HG03558 (cell line): Measurements from ENCODE around the gene PGBD5.
"Not testable (repeated sequence)": the region's sequence is repeated elsewhere in the genome, so short reads cannot be mapped to it uniquely, and the experiment has no call there.

Source experiments
- ATAC-seq: cut with Tn5 transposase; IDR thresholded peaks from one replicate; pipeline ENCODE4 v1.9.1; 2021; ENCODE audit warnings: moderate number of reproducible peaks; ENCODE audit not compliant: unreplicated experiment; ENCODE audit errors: extremely low read depth

The PGBD5 gene, protein sequence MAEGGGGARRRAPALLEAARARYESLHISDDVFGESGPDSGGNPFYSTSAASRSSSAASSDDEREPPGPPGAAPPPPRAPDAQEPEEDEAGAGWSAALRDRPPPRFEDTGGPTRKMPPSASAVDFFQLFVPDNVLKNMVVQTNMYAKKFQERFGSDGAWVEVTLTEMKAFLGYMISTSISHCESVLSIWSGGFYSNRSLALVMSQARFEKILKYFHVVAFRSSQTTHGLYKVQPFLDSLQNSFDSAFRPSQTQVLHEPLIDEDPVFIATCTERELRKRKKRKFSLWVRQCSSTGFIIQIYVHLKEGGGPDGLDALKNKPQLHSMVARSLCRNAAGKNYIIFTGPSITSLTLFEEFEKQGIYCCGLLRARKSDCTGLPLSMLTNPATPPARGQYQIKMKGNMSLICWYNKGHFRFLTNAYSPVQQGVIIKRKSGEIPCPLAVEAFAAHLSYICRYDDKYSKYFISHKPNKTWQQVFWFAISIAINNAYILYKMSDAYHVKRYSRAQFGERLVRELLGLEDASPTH

DNA sequence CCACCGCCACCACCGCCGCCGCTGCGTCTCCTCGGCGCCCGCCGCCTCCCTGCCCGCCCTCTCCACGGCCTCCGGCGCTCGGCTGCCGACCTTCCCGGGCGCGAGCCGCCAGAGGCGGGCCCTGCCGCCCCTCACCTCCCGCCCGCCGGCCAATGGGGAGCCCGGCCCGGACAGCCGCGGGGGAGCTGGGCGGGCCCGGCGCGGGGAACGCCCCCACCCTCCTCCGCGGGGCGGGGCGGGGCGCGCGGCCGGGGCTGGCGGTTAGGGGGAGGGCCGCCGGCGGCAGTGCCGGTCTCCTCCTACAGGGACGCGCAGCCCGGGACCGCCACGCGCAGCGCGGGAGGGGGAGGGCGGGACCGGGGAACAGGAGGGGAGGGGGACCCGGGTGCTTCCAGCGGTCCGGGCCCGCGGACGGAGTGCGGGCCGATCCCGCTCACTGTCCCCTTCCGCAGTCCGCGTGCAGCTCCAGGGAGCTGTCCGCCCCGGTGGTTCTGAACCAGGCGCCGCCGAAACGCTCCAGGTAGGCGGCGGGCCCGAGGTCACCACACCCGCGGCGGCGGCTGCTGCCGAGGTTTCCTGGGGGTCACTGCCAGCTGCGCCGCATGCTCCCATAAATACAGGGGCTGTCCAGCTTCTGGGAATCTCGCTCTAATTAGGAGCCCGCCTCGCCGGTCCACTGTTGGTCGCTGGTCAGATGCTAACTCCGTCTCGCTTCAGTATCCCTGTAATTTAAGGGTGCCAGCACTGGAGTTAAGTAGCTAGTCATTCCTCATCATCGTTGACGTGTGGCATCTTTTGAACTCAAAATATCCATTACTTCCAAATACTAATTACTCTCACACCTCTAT, at the start of gene PGBD5:
Gene PGBD5, minus strand, starts transcription at position 87 of the 848 bp plus-strand sequence. CDS start 404 bp downstream, outside the sequence.
- ATAC-seq, result peak; percentile 58

DNA sequence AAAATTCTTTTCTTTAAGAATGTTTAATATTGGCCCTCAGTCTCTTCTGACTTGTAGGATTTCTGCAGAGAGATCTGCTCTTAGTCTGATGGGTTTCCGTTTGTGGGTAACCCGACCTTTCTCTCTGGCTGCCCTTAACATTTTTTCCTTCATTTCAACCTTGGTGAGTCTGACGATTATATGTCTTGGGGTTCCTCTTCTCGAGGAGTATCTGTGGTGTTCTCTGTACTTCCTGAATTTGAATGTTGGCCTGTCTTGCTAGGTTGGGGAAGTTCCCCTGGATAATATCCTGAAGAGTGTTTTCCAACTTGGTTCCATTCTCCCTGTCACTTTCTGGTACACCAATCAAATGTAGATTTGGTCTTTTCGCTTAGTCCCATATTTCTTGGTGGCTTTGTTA, 48.8 kb upstream of the PGBD5 start:
- ATAC-seq, result not testable (repeated sequence)

DNA sequence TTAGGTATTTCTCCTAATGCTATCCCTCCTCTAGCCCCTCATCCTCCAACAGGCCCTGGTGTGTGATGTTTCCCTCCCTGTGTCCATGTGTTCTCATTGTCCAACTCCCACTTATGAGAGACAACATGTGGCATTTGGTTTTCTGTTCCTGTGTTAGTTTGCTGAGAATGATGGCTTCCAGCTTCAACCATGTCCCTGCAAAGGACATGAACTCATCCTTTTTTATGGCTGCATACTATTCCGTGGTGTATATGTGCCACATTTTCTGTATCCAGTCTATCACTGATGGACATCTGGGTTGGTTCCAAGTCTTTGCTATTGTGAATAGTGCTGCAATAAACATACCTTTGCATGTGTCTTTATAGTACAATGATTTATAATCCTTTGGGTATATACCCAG, 44.6 kb upstream of the PGBD5 start:
- not testable (repeated sequence) for ATAC-seq

DNA sequence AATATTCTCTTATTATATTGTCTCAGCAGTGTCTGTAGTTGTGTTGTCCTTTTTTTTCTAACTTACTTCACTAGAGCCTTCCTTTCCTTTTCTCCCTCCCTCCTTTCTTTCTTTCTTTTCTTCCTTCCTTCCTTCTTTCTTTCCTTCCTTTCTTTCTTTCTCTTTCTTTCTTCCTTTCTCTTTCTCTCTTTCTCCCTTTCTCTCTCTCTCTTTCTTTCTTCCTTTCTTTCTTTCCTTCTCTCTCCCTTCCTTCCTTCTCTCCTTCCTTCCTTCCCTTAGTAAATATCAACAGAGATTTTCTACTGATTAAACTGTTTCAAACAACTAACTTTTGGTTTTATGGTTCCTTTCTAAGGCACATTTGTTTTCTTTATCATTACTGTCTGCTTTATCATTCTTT, 43.1 kb upstream of the PGBD5 start:
- ATAC-seq, result no peak

DNA sequence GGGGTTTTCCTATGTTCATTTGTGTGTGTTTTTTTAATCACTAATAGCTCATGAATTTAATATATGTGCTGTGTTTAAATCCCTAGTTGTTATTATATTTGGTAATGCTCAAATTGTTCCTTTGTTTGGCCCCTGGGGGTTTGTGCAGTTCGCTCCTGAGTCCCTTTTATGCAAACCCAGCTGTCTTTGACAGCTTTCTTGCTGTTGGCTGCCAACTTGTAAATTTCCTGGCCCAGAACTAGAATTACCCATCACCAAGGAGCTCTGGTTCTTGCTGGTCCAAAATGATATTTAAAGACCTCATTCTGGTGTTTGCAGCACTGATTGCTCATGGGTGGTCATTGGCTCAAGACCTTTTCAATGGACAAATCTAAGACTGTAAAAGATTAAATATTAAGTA, 39.6 kb upstream of the PGBD5 start:
- ATAC-seq, result no peak

DNA sequence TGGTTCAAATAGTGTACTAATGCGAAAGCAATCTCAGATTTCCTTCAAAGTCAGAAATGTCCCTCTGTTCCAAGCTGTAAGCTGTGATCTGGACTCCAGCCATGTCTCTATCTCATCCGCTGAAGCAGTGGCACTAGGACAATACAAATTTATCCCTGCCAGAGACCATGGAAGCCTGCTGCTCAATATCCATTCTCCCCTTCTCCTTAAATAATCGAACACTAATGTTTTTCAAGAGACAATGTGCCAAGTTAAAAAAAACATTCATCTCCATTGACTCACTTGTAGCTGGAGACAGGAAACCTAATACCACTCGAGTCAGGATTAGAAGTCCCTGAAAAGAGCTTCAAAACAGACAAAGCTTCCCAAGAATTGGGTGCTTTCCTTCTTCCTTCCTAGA, 38.5 kb upstream of the PGBD5 start:
- no peak for ATAC-seq

DNA sequence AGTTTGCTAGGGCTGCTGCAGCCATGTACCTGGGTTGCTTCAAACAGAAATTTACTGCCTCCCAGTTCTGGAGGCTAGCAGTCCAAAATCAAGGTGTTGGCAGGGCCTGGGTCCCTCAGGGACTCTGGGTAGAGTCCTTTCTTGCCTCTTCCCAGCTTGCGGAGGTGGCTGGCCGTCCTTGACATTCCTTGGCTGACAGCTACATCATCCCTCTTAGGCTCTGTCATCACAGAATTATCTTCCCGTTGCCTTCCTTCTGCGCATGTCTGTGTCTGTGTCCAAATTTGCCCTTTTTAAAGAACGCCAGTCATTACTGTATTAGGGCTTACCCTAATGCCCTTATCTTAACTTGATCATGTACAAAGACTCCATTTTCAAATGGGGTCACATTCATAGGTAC, 37.6 kb upstream of the PGBD5 start:
- no peak for ATAC-seq

DNA sequence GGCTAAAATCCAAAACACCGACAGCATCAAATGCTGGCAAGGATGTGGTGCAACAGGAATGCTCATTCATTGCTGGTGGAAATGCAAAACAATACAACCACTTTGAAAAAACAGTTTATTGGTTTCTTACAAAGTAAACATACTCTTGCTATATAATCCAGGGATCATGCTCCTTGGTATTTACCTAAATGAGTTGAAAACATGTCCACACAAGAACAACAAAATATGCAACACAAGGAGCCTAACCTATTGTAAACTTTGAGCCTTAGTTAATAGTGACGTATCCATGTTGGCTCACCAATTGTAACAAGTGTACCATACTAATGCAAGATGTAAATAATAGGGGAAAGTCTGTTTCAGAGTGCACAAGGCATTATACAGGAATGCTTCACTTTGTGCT, 37.2 kb upstream of the PGBD5 start:
- no peak for ATAC-seq

DNA sequence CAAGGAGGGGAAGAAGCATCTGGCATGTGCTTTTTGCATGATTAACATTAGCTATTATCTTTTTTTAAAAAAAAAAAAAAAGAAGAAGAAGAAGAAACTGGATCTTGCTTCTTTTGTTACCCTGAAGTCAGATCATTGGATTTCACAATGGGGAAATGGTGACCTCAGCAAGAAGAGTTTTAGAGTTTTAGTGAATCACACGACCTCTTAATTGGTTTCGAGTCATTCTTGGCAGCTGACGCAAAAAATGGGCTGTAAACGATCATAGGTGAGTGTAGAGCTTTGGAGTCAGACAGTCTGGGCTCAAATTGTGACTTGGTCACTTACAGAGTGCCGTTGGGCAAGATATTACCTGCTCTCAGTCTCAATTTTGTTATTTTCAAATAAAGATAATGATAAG, 33.3 kb upstream of the PGBD5 start:
- ATAC-seq, result no peak

DNA sequence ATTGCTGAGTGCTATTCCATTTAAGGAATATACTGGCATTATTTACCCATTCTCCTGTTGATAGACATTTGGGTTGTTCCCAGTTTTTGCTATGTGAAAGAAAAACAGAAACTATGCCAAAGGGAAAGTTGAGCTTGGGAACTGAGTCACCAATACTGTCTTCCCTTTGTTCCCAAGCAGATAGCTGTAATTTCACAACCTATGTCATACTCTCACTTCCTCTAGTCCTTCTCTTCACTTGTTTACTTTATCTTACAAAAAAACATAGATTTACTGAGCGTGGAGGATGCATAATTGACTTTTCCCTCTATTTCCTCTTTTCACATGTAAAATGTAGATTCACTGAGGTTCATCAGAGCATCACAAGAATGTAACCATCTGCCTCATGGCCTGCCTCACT, 32.4 kb upstream of the PGBD5 start:
- ATAC-seq, result no peak

DNA sequence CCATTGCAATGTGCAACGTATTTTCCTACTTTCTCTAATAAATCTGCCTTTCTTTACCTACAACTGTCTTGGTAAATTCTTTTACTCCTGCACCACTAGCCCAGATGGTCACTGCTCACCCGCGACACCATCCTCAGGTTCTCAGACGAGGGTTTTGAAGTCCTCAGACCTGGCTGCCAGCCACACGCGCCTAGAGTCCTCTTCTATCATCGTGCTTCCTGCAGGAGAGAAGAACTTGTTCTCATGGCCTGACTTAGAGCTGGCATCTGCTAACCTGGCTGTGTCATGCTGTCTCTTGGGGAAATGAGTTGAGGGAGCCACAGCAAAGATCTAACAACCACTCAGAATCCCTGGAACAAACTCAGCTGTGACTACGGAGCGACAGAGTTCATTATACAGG, 30.3 kb upstream of the PGBD5 start:
- ATAC-seq, result no peak

DNA sequence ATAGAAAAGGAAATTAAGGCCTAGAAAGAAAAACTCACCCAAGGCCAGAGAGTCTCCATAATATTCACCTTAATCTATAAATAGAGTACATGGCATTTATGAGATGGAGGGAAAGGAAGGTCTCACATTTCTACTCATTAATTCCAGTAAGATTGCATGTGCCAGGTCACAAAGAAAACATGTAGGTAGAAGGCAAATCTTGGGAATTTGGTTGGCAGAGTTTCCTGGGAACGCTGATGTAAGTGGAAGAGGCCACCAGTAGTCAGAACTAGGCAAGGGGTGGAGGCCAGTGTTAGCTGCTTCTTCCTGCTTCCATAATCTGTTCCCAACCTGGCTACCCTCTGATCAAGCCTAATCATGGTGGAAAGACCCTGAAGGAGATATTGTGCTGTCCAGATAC, 29.2 kb upstream of the PGBD5 start:
- ATAC-seq, result no peak

DNA sequence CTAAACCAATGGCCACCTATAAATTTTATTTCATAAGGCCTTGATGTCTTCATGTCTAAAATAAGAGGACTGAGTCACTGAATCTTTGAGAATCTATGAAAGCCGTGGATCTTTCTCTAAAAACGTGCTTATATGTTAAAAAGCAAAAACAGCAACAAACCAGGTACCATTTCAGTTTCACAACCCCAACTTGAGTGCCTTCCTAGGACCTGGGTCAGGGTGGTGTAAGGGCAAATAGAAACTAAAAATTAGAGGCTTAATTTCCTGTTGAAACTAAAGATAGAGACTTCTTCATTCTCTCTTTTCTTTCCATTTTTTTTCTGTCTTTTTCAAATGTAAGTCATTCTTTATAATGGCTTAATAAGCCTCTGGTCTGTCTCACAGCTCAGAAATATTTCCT, 27.2 kb upstream of the PGBD5 start:
- ATAC-seq, result no peak

DNA sequence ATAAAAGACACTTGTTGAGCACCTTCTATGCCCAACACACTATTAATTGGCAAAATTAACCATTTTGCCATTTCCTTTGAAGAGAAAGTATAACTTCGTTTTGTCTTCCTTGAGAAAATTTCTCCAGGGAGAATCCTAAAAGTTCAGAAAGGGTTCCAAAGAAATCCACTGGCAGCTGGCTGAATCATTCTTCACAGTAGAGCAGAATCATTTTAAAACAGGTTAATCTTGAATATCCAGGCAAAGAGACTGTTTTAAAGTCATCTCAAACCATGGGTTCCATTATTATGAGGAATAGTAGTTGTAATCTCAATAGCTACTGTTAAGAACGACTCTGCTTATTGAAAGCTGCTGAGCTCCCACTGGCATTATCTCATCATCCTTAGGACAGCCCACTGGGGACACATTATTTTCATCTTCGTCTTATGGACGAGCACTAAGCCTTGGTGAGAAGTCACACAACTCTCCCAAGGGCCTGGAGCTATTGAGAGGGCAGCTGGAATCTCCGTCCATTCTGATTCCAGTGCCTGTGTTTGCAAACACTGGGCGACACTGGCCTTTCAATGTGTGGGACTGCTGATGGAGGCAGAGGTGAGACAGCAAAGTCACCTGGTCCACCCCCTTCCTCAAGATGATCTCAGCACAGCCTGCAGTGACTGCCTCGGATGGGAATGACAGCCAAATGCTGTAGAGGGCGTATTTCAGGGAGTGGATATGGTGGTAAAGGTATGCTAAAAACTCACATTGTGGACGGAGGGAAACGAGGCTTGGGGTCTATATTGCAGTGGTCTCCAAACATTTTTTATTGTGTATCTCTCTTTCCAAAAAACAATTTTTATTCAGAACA, 15.3 kb upstream of the PGBD5 start:
- no peak for ATAC-seq

DNA sequence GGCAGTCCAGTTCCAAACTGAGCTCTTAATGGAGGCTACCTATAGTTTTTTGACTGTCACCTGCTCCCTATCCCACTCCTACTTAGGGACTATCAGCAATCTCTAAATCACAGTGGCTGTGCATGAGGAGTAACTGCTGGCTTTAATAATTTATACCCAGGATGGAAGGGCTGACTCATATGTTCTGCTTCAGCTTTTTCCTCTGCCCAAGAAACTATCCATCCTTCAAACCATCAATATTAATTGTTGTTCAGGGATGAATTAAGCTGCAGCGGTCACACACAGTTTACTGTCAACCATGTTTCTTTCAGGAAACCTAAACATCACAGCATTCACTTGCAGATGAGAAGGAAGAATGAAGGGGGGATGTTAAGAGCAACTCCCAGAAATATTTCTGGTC, 9.0 kb upstream of the PGBD5 start:
- no peak for ATAC-seq

DNA sequence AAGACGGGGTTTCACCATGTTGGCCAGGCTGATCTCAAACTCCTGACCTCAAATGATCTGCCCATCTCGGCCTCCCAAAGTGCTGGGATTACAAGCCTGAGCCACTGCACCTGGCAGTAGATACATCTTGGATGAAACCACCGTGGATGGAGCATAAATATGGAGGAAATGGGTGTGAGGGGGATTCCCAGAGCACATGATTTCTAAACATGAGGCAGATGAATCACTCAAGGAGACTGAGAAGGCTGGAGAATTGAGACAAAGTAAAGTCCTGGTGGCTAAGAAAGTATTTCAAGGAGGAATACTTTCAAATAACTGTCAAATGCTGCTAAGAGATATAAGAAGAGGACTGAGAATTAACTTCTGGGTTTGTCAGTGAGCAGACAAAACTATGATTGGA, 5.4 kb upstream of the PGBD5 start:
- no peak for ATAC-seq

DNA sequence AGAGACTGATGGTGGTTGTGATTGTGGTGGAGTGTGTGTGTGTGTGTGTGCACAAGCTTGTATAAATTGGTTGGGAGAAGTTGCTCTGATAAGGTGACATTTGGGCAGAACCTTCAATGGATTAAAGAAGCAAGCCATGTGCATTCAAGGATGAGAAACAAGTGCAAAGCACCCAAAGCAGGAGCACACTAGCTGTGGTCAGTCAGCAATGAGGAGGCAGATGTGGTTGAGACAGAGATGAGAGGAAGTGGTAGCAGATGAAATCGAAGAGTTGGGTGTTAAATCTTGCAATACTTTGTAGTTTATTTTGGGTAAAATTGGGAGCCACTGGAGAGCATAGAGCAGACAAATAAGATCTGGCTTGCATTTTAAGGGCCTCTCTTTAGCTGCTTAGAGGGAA, 4.4 kb upstream of the PGBD5 start:
- no peak for ATAC-seq

DNA sequence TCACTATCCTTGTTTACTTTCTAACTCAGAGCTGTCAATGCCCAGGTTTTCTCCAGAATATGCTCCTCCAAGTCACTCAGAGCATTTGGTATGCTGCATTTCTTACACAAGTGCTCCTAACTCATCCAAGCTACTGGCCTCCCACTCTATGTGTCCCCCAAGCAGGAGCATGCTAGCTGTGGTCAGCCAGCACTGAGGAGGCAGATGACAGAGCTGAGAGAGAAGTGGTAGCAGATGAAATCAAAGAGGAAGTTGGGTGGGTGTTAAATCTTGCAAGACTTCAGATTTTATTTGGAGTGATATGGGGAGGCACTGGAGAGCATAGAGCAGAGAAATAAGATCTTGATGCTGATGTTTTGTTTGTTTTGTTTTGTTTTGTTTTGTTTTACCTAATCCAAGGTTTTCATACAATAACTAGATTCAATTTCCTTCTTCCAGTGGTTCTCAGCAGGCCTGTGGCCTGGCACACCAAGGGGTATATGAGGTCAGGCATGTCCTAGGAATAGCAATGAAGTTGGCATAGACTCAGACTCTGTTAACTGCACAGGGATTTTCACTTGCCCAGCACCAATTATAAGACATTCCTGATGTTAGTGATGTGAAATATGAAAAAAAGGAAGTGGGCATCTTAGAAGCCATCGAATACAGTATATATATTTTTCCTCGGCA, 3.1 kb upstream of the PGBD5 start:
- ATAC-seq, result no peak

DNA sequence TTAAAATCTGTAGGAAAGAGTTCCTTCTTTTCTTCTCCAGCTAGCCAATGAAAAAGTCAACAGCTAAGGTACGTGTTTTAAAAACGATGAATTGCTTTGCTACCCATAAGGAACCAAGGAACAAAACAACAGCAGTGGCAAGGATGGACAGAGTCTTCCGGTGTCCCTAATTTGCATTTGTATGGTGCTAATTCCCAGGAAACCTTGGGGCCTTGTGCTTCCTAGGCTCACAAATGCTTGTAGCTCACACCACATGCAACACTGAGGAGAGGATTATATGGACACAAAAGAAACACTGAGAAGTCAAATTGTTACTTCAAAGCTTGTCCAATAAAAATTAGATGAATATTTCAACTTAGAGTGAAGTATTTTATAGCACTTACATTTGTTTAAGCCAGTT, 1.8 kb upstream of the PGBD5 start:
- no peak for ATAC-seq
